Adrenal gland (tissue), 12 donors: ENCODE results near the gene IL1A. TPM values are rescaled to one million over a fixed set of nuclear protein-coding genes. Genes with fewer than 3 reads are reported as not detected.
A peak's percentile ranks its signal among the peaks of the same experiment; 100 is the strongest.

Experiments used
- DNase-seq, 7 donors: peaks; one replicate each; pipeline ENCODE4 v3.0.0-alpha.2; 2019 to 2020
- H3K27ac ChIP-seq, 5 donors: fragments of 200-600 bp; sonication (generic) in 4 of 5; 1 replicate in 3 of 5; 2 replicates in 2 of 5; pipeline versions ENCODE4 v1.5.1 to v1.8.0; 2016 to 2020; ENCODE audit warnings: mild to moderate bottlenecking in 1 of 5
- H3K27me3 ChIP-seq: fragments of 200-600 bp; 2 replicates; pipeline ENCODE4 v1.8.0; 2021
- H3K36me3 ChIP-seq, 2 donors: fragments of 200-600 bp; replicated peaks in 1 of 2; 1 replicate in 1 of 2; 2 replicates in 1 of 2; pipeline versions ENCODE4 v1.5.1 to v1.8.0; 2018 to 2022
- H3K4me1 ChIP-seq, 2 donors: fragments of 200-600 bp; replicated peaks in 1 of 2; 1 replicate in 1 of 2; 2 replicates in 1 of 2; pipeline versions ENCODE4 v1.5.1 to v1.8.0; 2018 to 2021
- H3K4me3 ChIP-seq, 4 donors: fragments of 200-600 bp; sonication (generic) in 3 of 4; one replicate each; pipeline ENCODE4 v1.5.1; 2016 to 2018
- H3K9me3 ChIP-seq, 3 donors: fragments of 200-600 bp; sonication (generic) in 1 of 3; replicated peaks in 1 of 3; 1 replicate in 2 of 3; 2 replicates in 1 of 3; pipeline versions ENCODE4 v1.5.1 to v1.8.0; 2016 to 2021
- POLR2A ChIP-seq, 2 donors: fragments of 450-650 bp; IDR thresholded peaks; one replicate each; pipeline ENCODE4 v1.6.1; 2017; ENCODE audit warnings: antibody characterized with exemption in 2 of 2, mild to moderate bottlenecking in 2 of 2, moderate library complexity in 1 of 2
- WGBS, 4 donors: extraction: QIAGEN DNeasy Blood & Tissue Kit in 2 of 4; methylation state at CpG; one replicate each; pipeline versions ENCODE4 v1.1.5 to v1.1.7; 2013 to 2017; 5-methylcytosine and 5-hydroxymethylcytosine counted together
- intact Hi-C, 2 donors: fragments of 100-400 bp; cut with DNase I; formaldehyde crosslinking; loops; one replicate each; pipeline versions ENCODE4 v1.14.1 to v1.15.0; 2022 to 2023
- polyA plus RNA-seq, 3 donors: library from polyadenylated mRNA; stranded (reverse); fragments of 200-250 nt in 2 of 3; fragments of 350-450 nt in 1 of 3; fragmentation: Illumina TruSeq in 1 of 3; extraction: RNeasy Lipid Tissue Mini Kit (QIAGEN cat#74804) in 1 of 3; gene quantifications; one replicate each; pipeline ENCODE4 v1.2.3, GENCODE V29; 2013 to 2014
- total RNA-seq, 9 donors: library from RNA; depleted of rRNA in 4 of 9; stranded (reverse); fragments of >200 nt in 4 of 9; fragments of 120-200 nt in 1 of 9; fragmentation: NEBNext Ultra II Directional in 1 of 9; extraction: Animal tissue kit (Norgen Biotek cat#: 25700) in 1 of 9; gene quantifications; one replicate each; pipeline versions ENCODE4 v1.1.0 to v1.2.4, GENCODE V29; 2013 to 2023
- TF ChIP-seq, protein P1 (sequence below), 6 experiments: fragments of 450-650 bp in 4 of 6; fragments of 200-600 bp in 2 of 6; sonication (generic) in 1 of 6; IDR thresholded peaks; 1 replicate in 5 of 6; 2 replicates in 1 of 6; pipeline versions ENCODE4 v1.5.1 to v1.8.0; 2016 to 2021; ENCODE audit warnings: antibody characterized with exemption in 6 of 6, mild to moderate bottlenecking in 2 of 6, moderate library complexity in 1 of 6
- donor health status: healthy with polysubstance abuse.
- donor health status: Bipolar disorder and iron deficiency.
- donor health status: DM: yes; HTN: yes; CAD: no.
- donor health status: DM: no; HTN: no; CAD: no.
- donor health status: DM: no; HTN: no; CAD: no.
- donor health status: DM: yes; HTN: yes; CAD: no.

Gene IL1A
- total and polyA plus RNA-seq, 12 donors, result 0.07 to 0.67 (median 0.18) TPM; not detected in 9

DNA sequence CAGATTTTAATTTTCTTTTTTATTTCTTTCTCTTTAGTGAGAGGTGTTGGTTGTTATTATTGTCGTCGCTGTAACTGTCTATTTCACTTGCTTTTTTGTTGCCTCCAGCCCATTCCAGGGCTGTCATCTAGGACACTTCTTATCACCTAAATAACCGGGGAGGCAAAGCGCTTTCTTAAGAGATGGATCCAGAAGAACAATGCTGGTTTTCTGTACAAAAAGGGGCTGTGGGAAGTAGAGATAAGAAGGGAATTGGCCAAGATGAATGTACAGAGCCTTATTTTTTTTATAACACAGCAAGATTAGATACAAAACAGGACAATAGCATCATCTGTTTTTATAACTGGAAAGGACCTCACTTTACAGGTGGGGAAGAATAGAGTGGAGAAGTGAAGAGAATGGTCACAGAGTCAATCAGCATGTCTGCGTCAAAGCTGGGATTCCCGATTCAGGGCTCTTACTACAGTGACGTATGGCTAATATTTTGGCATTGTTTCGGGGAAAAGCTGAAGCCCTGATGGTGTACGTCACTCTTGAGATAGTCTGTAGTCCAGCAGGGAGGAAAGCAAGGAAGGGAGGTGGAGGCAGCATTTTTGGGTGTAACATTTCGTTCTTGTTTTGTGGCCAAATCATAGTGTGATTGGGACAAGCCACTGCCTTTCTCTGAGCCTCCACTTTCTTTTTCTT is 29.1 kb upstream of the IL1A start:
- Histone ChIP-seq H3K9me3 (no peaks in the 10 kb centered on the region), H3K27me3 (no peaks in the 10 kb centered on the region), H3K4me3 (no peak overlapping the region), H3K4me1 (no peaks in the 10 kb centered on the region), H3K27ac (no peak overlapping the region), H3K36me3 (no peaks in the 10 kb centered on the region)
- WGBS, 4 donors, result 91 to 93% (median 92%) methylated on average over 10 of the region's 10 CpGs
- intact Hi-C loops, result no loop called here
- TF ChIP-seq, protein P1, sequence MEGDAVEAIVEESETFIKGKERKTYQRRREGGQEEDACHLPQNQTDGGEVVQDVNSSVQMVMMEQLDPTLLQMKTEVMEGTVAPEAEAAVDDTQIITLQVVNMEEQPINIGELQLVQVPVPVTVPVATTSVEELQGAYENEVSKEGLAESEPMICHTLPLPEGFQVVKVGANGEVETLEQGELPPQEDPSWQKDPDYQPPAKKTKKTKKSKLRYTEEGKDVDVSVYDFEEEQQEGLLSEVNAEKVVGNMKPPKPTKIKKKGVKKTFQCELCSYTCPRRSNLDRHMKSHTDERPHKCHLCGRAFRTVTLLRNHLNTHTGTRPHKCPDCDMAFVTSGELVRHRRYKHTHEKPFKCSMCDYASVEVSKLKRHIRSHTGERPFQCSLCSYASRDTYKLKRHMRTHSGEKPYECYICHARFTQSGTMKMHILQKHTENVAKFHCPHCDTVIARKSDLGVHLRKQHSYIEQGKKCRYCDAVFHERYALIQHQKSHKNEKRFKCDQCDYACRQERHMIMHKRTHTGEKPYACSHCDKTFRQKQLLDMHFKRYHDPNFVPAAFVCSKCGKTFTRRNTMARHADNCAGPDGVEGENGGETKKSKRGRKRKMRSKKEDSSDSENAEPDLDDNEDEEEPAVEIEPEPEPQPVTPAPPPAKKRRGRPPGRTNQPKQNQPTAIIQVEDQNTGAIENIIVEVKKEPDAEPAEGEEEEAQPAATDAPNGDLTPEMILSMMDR (IDR thresholded peaks at IDR 0.05), result no peak
- TF ChIP-seq POLR2A (IDR thresholded peaks at IDR 0.05), result no peak
- DNase-seq, result no peak

DNA sequence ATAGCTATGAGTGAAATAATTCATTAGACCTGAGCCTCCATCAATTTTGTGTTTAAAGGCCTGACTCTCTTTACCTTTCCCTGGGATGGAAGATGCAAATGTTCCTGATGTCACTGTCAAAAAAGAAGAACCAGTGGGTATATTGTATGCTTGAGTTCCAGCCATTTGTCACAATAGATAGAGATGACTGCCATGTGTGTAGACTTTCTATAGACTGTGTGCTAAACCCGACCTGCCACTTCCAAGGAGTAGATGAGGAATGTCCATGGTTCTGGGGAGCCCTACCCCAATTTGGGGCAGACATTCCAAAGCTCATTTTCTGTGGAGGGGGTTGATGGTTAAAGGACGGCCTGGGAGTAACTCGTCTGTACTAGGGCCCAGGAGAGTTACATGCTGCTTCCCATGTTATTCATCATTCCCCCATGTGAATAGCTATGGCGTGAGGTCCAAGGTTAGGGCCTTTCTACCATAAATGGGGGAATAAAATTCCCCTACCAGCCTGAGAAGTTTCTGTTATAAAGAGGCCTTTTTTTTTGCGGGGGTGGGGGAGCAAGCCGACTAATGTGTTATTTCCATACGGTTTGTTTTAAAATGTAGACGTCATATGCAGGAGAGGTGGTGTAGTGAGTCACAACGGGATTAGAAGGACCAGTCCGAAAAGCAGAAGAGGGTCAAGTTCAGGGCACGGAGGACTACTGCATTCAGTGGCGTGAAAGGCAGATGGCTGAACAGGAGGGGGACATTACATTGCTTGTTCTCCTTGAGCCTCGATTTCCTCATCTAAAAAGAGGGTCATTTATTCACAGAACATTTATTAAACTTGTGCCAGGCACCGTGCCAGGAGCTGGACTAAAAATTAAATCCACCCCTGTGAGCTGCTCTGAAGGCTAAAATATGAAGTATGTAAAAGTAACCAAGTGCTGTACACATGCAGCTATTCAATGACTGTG is 28.3 kb upstream of the IL1A start:
- DNase-seq, result no peak
- TF ChIP-seq POLR2A (IDR thresholded peaks at IDR 0.05), result no peak
- TF ChIP-seq, protein P1 (IDR thresholded peaks at IDR 0.05), result no peak
- Histone ChIP-seq H3K4me1 (no peaks in the 10 kb centered on the region), H3K27me3 (no peaks in the 10 kb centered on the region), H3K9me3 (peaks cover 0 to 1% (median 0%) of the 10 kb centered on the region in 3 donors), H3K27ac (no peak overlapping the region), H3K4me3 (no peak overlapping the region), H3K36me3 (no peaks in the 10 kb centered on the region)
- WGBS, 4 donors, result 65 to 76% (median 72%) methylated on average over 14 of the region's 14 CpGs
- intact Hi-C loops, result no loop called here

DNA sequence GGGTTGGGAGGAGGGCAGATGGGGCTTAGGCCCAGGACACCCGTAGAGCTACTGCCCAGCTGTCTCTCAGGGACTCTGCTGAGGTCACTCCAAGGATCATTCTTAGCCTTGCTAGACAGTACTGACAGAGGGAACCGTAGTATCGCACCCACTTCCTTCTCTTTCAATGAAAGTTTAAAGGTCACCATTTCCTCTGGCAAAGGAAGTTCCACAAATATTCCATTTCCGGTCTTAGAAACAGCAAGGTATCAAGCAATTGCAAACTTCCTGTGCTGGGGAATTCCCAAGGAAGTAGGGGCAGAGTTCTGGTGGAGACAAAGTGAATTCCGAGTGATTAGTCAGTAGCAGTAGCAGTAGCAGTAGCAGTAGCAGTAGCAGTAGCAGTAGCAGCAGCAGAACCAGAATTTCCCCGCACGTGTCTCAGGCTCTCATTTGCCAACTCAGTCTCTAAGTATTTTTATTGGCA is 27.6 kb upstream of the IL1A start:
- peaks cover 0 to 7% (median 0%) of the 10 kb centered on the region in 3 donors for H3K9me3 ChIP-seq
- no peaks in the 10 kb centered on the region for H3K36me3 ChIP-seq
- 38 to 66% (median 56%) methylated on average over 6 to 7 of the region's 7 CpGs for WGBS, 4 donors
- H3K27me3 ChIP-seq, result no peaks in the 10 kb centered on the region
- H3K4me1 ChIP-seq, result no peaks in the 10 kb centered on the region
- intact Hi-C loops, result no loop called here
- peak in 1 of 7 donors; percentile 16 for DNase-seq
- TF ChIP-seq POLR2A (IDR thresholded peaks at IDR 0.05), result no peak
- TF ChIP-seq, protein P1 (IDR thresholded peaks at IDR 0.05), result no peak
- H3K27ac ChIP-seq, result peak overlapping the region in 1 of 5 donors; percentile 23
- no peak overlapping the region for H3K4me3 ChIP-seq

DNA sequence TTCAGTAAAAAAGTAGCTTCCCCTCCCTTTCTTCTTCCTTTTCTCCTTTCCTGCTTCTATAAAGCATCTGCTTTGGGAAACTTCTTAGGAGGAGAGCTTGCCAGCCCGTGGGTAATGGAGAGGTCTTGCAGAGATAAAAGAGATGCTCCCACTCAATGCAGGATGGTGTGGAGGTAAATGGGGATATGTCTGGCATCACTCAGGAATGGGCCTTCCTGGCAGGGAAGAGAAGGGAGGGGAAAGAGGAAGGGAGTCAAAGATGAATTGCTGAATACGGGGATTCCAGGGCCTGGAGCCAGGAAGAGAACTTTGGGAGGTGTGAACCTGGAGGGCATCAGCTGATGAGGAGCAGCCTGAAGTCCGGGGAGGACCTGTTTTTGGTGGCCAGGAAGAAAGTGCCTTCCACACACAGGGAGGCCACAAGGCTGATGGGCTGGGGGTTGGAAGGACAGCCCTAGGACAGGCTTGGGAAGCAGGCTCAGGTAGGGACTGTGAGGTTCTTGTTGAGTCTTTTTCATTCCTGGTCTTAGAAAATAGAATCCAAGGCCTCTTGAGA is 27.1 kb upstream of the IL1A start:
- Histone ChIP-seq H3K4me3 (no peak overlapping the region), H3K4me1 (no peaks in the 10 kb centered on the region), H3K27ac (peak overlapping the region in 1 of 5 donors; percentile 23), H3K9me3 (peaks cover 0 to 7% (median 0%) of the 10 kb centered on the region in 3 donors), H3K27me3 (no peaks in the 10 kb centered on the region), H3K36me3 (no peaks in the 10 kb centered on the region)
- TF ChIP-seq, protein P1 (IDR thresholded peaks at IDR 0.05), result no peak
- no peak for TF ChIP-seq POLR2A (IDR thresholded peaks at IDR 0.05)
- 76 to 94% (median 86%) methylated on average over 3 of the region's 3 CpGs for WGBS, 4 donors
- no peak for DNase-seq
- intact Hi-C loops, result no loop called here
